ENCODE measurements around the gene DCBLD2. TPM values are rescaled to one million over a fixed set of nuclear protein-coding genes. Genes with fewer than 3 reads are reported as not detected.

Gene DCBLD2
- total and polyA plus RNA-seq, 2 of the 13 experiments (the other 11 are each of a cell fraction or from before 2014, with no cell fraction given), result 43.8 to 56.9 TPM

GRCh38 chr3:98786364-98787006 is 115.0 kb downstream of the DCBLD2 start (continued):
- TF ChIP-seq ZNF407 (CRISPR knock-in tag; IDR thresholded peaks at IDR 0.05; ENCODE audit: not compliant biosample characterization) (no peak), ATF7-NPFF (CRISPR knock-in tag; IDR thresholded peaks at IDR 0.05; ENCODE audit: low read depth) (0 out of 2 replicates have a peak, but pooled peaks have one; percentile 28), ZNF746 (CRISPR knock-in tag; IDR thresholded peaks at IDR 0.05) (no peak), ZNF281 (CRISPR knock-in tag; IDR thresholded peaks at IDR 0.05; ENCODE audit: borderline replicate concordance) (no peak), ZNF678 (CRISPR knock-in tag; IDR thresholded peaks at IDR 0.05) (no peak), SP140L (CRISPR knock-in tag; IDR thresholded peaks at IDR 0.05; ENCODE audit: borderline replicate concordance) (no peak), FOSL2 (CRISPR knock-in tag; IDR thresholded peaks at IDR 0.05) (peak; percentile 66), ONECUT2 (CRISPR knock-in tag; IDR thresholded peaks at IDR 0.05) (no peak), ELF3 (CRISPR knock-in tag; IDR thresholded peaks at IDR 0.05) (peak; percentile 30; the same call in 1 of the 2 replicates), NR2C2 (CRISPR knock-in tag; IDR thresholded peaks at IDR 0.05; ENCODE audit: borderline replicate concordance) (peak; percentile 88), FOXO1 (CRISPR knock-in tag; IDR thresholded peaks at IDR 0.05) (peak; percentile 38; the same call in 1 of the 2 replicates), SATB2 (CRISPR knock-in tag; IDR thresholded peaks at IDR 0.05) (no peak), ZNF362 (CRISPR knock-in tag; IDR thresholded peaks at IDR 0.05; ENCODE audit: borderline replicate concordance) (peak; percentile 97), SMAD9 (CRISPR knock-in tag; IDR thresholded peaks at IDR 0.05) (no peak), BCL3 (CRISPR knock-in tag; IDR thresholded peaks at IDR 0.05) (no peak), HOXA3 (CRISPR knock-in tag; IDR thresholded peaks at IDR 0.05) (peak; percentile 50; the same call in 1 of the 2 replicates)

Measured in HepG2 (cell line).